OCI-LY1 (cell line): Measurements from ENCODE around the gene NFKBIB.

ENCODE experiments used
- H2AFZ ChIP-seq: fragments of 200-600 bp; sonication (generic), shearing (Covaris generic); 2 replicates; pipeline ENCODE4 v1.6.0; 2014; ENCODE audit warnings: antibody characterized with exemption, mild to moderate bottlenecking, low read length
- H3F3A ChIP-seq: fragments of 200-600 bp; sonication (generic), shearing (Covaris generic); 2 replicates; pipeline ENCODE4 v1.6.0; 2014; ENCODE audit warnings: mild to moderate bottlenecking, antibody characterized with exemption, low read length, moderate library complexity; ENCODE audit not compliant: insufficient read depth
- H3K27ac ChIP-seq: fragments of 200-600 bp; sonication (generic); 2 replicates; pipeline ENCODE4 v1.5.1; 2014; ENCODE audit warnings: low read length, mixed run types, mild to moderate bottlenecking, low read depth; ENCODE audit not compliant: poor library complexity, severe bottlenecking
- H3K27me3 ChIP-seq: fragments of 200-600 bp; sonication (generic); 2 replicates; pipeline ENCODE4 v1.6.0; 2014; ENCODE audit warnings: antibody characterized with exemption, mild to moderate bottlenecking, low read length, moderate library complexity; ENCODE audit not compliant: insufficient read depth
- H3K36me3 ChIP-seq: fragments of 200-600 bp; sonication (generic); 2 replicates; pipeline ENCODE4 v1.6.1; 2014; ENCODE audit warnings: mild to moderate bottlenecking, antibody characterized with exemption, low read length, moderate library complexity, mixed read lengths; ENCODE audit not compliant: insufficient read depth
- H3K4me1 ChIP-seq: fragments of 200-600 bp; sonication (generic); 2 replicates; pipeline ENCODE4 v1.5.1; 2014; ENCODE audit warnings: mild to moderate bottlenecking, low read length, moderate library complexity; ENCODE audit not compliant: insufficient read depth, severe bottlenecking
- H3K4me2 ChIP-seq: fragments of 200-600 bp; sonication (generic), shearing (Covaris generic); 2 replicates; pipeline ENCODE4 v1.6.1; 2014; ENCODE audit warnings: low read length
- H3K4me3 ChIP-seq: fragments of 200-600 bp; sonication (generic); 2 replicates; pipeline ENCODE4 v1.5.1; 2014; ENCODE audit warnings: low read length, low read depth, mild to moderate bottlenecking, mixed read lengths; ENCODE audit not compliant: poor library complexity, severe bottlenecking
- H3K79me2 ChIP-seq: fragments of 200-600 bp; shearing (Covaris generic); 2 replicates; pipeline ENCODE4 v1.6.1; 2016; ENCODE audit warnings: mixed run types, low read length, mixed read lengths; ENCODE audit not compliant: insufficient read depth
- H3K9ac ChIP-seq: fragments of 200-600 bp; sonication (generic), shearing (Covaris generic); 2 replicates; pipeline ENCODE4 v1.6.1; 2014; ENCODE audit warnings: mild to moderate bottlenecking, low read length, mixed read lengths
- H3K9me2 ChIP-seq: fragments of 200-600 bp; sonication (generic), shearing (Covaris generic); 2 replicates; pipeline ENCODE4 v1.6.1; 2014; ENCODE audit warnings: low read depth, mild to moderate bottlenecking, low read length, mixed read lengths
- H3K9me3 ChIP-seq: fragments of 200-600 bp; shearing (Covaris generic); 2 replicates; pipeline ENCODE4 v1.6.1; 2014; ENCODE audit warnings: low read length, mixed read lengths
- H4K20me1 ChIP-seq: fragments of 200-600 bp; sonication (generic), shearing (Covaris generic); 2 replicates; pipeline ENCODE4 v1.6.0; 2016; ENCODE audit warnings: mild to moderate bottlenecking, low read length; ENCODE audit not compliant: insufficient read depth
- CTCF ChIP-seq: fragments of 200-600 bp; sonication (generic), shearing (Covaris generic); IDR thresholded peaks from 2 replicates; pipeline ENCODE4 v1.5.1; 2017; ENCODE audit warnings: mild to moderate bottlenecking, antibody characterized with exemption, low read length, moderate library complexity, mixed read lengths
- EZH2 ChIP-seq: fragments of 200-600 bp; sonication (generic), shearing (Covaris generic); IDR thresholded peaks from 2 replicates; pipeline ENCODE4 v1.8.0; 2017; ENCODE audit warnings: borderline replicate concordance, mixed run types, mild to moderate bottlenecking, antibody characterized with exemption, low read length, moderate library complexity, mixed read lengths

The NFKBIB gene

GRCh38 chr19:38951187-38951586 lies 51.4 kb downstream of the NFKBIB start:
- no peaks in the 10 kb centered on the region for H3K4me1 ChIP-seq
- H3K4me2 ChIP-seq: no peak overlapping the region
- no peak overlapping the region for H2AFZ ChIP-seq
- H4K20me1 ChIP-seq: no peaks in the 10 kb centered on the region
- no peak overlapping the region for H3K4me3 ChIP-seq
- H3K9me2 ChIP-seq: no peaks in the 10 kb centered on the region
- no peaks in the 10 kb centered on the region for H3K9me3 ChIP-seq
- no peak overlapping the region for H3K9ac ChIP-seq
- H3K36me3 ChIP-seq: no peaks in the 10 kb centered on the region
- no peak overlapping the region for H3K27ac ChIP-seq
- TF ChIP-seq EZH2 (no peak), CTCF (no peak)
- H3K27me3 ChIP-seq: 0 out of 2 replicates have a peak, but pooled peaks cover 6% of the 10 kb centered on the region
- H3F3A ChIP-seq: no peaks in the 10 kb centered on the region
- no peaks in the 10 kb centered on the region for H3K79me2 ChIP-seq

GRCh38 chr19:38952395-38953165 lies 52.8 kb downstream of the NFKBIB start:
- H3K9me3 ChIP-seq: no peaks in the 10 kb centered on the region
- no peak overlapping the region for H3K4me2 ChIP-seq
- H3K27me3 ChIP-seq: 0 out of 2 replicates have a peak, but pooled peaks cover 6% of the 10 kb centered on the region
- H3K79me2 ChIP-seq: no peaks in the 10 kb centered on the region
- no peak overlapping the region for H3K27ac ChIP-seq
- H3K4me1 ChIP-seq: no peaks in the 10 kb centered on the region
- no peak overlapping the region for H3K4me3 ChIP-seq
- H3K36me3 ChIP-seq: no peaks in the 10 kb centered on the region
- H2AFZ ChIP-seq: no peak overlapping the region
- peak; percentile 62 for TF ChIP-seq CTCF
- TF ChIP-seq EZH2: no peak
- no peaks in the 10 kb centered on the region for H3F3A ChIP-seq
- H3K9ac ChIP-seq: no peak overlapping the region
- H4K20me1 ChIP-seq: no peaks in the 10 kb centered on the region
- H3K9me2 ChIP-seq: no peaks in the 10 kb centered on the region

GRCh38 chr19:38953677-38954076 lies 53.9 kb downstream of the NFKBIB start:
- Histone ChIP-seq H3K4me2 (no peak overlapping the region), H3K4me1 (no peaks in the 10 kb centered on the region), H3K27ac (no peak overlapping the region), H3K27me3 (0 out of 2 replicates have a peak, but pooled peaks cover 6% of the 10 kb centered on the region), H3F3A (no peaks in the 10 kb centered on the region), H2AFZ (no peak overlapping the region), H3K36me3 (no peaks in the 10 kb centered on the region), H3K9ac (no peak overlapping the region), H3K9me3 (no peaks in the 10 kb centered on the region), H4K20me1 (no peaks in the 10 kb centered on the region), H3K79me2 (no peaks in the 10 kb centered on the region), H3K4me3 (no peak overlapping the region), H3K9me2 (no peaks in the 10 kb centered on the region)
- TF ChIP-seq EZH2: no peak
- TF ChIP-seq CTCF: no peak
